ENCODE results near the gene KIF5B.

KIF5B gene

DNA sequence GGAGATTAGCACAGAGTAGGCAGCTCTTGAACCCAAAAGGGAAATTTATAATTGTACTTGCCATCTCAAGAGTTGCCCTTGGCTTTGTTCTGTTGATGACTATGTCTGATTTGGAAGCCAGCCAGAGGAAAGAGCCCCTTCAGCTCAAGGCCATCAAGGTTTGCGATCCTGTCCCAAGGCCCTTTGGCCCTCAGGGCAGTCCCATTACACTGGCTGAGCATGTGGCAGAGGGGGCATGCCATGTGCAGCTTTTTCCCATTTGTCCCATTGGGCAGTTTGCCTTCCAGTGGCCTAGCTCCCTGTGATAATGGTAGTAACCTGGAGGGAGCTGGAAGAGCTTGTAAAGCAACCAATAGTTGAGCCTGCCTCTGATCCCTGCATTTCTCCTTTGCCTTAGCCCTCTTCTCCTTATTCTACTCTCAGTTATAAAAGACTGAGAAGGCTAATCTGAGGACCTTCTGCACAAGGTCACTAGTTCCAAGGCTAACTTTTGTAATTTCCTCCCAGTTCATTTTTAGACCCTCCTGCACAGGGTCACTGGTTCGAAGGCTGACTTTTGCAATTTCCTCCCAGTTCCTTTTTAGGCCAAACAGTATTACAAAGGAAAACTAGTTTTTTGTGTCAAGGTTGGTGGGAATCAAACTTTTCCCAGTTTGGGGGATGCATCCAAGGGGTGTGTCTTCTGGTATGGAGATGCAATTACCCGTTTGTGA lies 96.6 kb downstream of the KIF5B start:
- H3K27ac Mint-ChIP-seq, result no peak overlapping the region
- peaks cover 62% of the 10 kb centered on the region for H3K4me1 Mint-ChIP-seq (ENCODE audit: low read depth)
- H3K9me3 Mint-ChIP-seq, result peaks cover 13% of the 10 kb centered on the region
- peaks cover 25% of the 10 kb centered on the region for H3K27me3 Mint-ChIP-seq
- H3K4me3 Mint-ChIP-seq, result no peak overlapping the region
- intact Hi-C loops (cut with micrococcal nuclease), result loop anchor here (5.0 kb wide), 1 partner anchor 32 kb away; the partner anchor contains the start of gene ARHGAP12
- H3K36me3 Mint-ChIP-seq (ENCODE audit: low read depth), result no peaks in the 10 kb centered on the region
